Vagina (tissue), 2 donors: ENCODE measurements around the gene TRUB1. TPM values are rescaled to one million over a fixed set of nuclear protein-coding genes. Genes with fewer than 3 reads are reported as not detected.

ENCODE experiments used
- DNase-seq, 2 donors: peaks; one replicate each; pipeline ENCODE4 v3.0.0-alpha.2; 2017; ENCODE audit errors: extremely low spot score in 2 of 2
- H3K27ac ChIP-seq: fragments of 200-600 bp; sonication (generic); one replicate; pipeline ENCODE4 v1.5.1; 2019
- H3K27me3 ChIP-seq: fragments of 200-600 bp; sonication (generic); one replicate; pipeline ENCODE4 v1.5.1; 2019
- H3K36me3 ChIP-seq, 2 donors: fragments of 200-600 bp; sonication (generic); one replicate each; pipeline ENCODE4 v1.5.1; 2017 to 2019
- H3K4me1 ChIP-seq: fragments of 200-600 bp; sonication (generic); one replicate; pipeline ENCODE4 v1.5.1; 2019
- H3K4me3 ChIP-seq, 2 donors: fragments of 200-600 bp; sonication (generic); 1 replicate in 1 of 2; 2 replicates in 1 of 2; pipeline ENCODE4 v1.5.1; 2016 to 2019
- H3K9me3 ChIP-seq: fragments of 200-600 bp; sonication (generic); one replicate; pipeline ENCODE4 v1.5.1; 2019
- POLR2A ChIP-seq, 2 donors: fragments of 450-650 bp; IDR thresholded peaks; one replicate each; pipeline ENCODE4 v1.6.1; 2017; ENCODE audit warnings: antibody characterized with exemption in 2 of 2, mild to moderate bottlenecking in 2 of 2, moderate library complexity in 2 of 2
- POLR2AphosphoS5 ChIP-seq, 2 donors: sonication (generic); formaldehyde crosslinking; IDR thresholded peaks; one replicate each; pipeline ENCODE4 v1.9.0; 2017; ENCODE audit warnings: antibody characterized with exemption in 2 of 2, mild to moderate bottlenecking in 2 of 2, low read depth in 1 of 2; ENCODE audit not compliant: insufficient read depth in 1 of 2
- intact Hi-C: fragments of 100-400 bp; cut with DNase I; formaldehyde crosslinking; loops from one replicate; pipeline ENCODE4 v1.15.1; 2023
- total RNA-seq: library from RNA; depleted of rRNA; stranded (reverse); fragments of >200 nt; gene quantifications from one replicate; pipeline ENCODE4 v1.2.3, GENCODE V29; 2016
- TF ChIP-seq, protein P1 (sequence below), 3 experiments: fragments of 450-650 bp in 2 of 3; fragments of 200-600 bp in 1 of 3; sonication (generic) in 1 of 3; IDR thresholded peaks; one replicate each; pipeline ENCODE4 v1.5.1; 2017 to 2019; ENCODE audit warnings: antibody characterized with exemption in 3 of 3, mild to moderate bottlenecking in 2 of 3, moderate library complexity in 2 of 3

The TRUB1 gene
- total RNA-seq, 1 donor from 2014 or later, result 30.2 TPM

DNA sequence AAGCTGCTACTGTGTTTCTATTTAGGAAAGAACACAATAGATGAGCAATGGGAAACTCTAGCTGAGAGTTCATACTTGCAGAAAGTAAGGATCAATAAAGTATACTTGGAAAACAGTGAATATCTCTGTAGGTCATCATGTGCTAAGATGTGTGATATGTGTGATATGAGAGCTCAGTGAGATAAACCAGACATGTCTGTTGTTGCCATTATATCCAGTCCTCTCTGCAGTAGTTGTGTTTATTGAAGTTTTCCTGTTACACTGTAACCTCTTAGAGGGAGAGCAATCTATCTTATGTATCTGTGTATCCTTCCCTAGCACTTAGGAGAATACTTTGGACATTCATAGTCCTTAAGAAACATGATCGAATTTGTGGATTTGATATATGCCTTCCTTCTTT, 19.1 kb downstream of the TRUB1 start:
- Histone ChIP-seq H3K4me3 (no peak overlapping the region), H3K36me3 (no peaks in the 10 kb centered on the region), H3K9me3 (no peaks in the 10 kb centered on the region), H3K27me3 (no peaks in the 10 kb centered on the region), H3K4me1 (no peaks in the 10 kb centered on the region), H3K27ac (no peak overlapping the region)
- DNase-seq, result no peak
- TF ChIP-seq POLR2A (IDR thresholded peaks at IDR 0.05) (no peak), POLR2AphosphoS5 (IDR thresholded peaks at IDR 0.05; ENCODE audit: insufficient read depth in 1 of 2, low read depth in 1 of 2) (no peak)
- TF ChIP-seq, protein P1, sequence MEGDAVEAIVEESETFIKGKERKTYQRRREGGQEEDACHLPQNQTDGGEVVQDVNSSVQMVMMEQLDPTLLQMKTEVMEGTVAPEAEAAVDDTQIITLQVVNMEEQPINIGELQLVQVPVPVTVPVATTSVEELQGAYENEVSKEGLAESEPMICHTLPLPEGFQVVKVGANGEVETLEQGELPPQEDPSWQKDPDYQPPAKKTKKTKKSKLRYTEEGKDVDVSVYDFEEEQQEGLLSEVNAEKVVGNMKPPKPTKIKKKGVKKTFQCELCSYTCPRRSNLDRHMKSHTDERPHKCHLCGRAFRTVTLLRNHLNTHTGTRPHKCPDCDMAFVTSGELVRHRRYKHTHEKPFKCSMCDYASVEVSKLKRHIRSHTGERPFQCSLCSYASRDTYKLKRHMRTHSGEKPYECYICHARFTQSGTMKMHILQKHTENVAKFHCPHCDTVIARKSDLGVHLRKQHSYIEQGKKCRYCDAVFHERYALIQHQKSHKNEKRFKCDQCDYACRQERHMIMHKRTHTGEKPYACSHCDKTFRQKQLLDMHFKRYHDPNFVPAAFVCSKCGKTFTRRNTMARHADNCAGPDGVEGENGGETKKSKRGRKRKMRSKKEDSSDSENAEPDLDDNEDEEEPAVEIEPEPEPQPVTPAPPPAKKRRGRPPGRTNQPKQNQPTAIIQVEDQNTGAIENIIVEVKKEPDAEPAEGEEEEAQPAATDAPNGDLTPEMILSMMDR (IDR thresholded peaks at IDR 0.05), result no peak
- intact Hi-C loops, result no loop called here

DNA sequence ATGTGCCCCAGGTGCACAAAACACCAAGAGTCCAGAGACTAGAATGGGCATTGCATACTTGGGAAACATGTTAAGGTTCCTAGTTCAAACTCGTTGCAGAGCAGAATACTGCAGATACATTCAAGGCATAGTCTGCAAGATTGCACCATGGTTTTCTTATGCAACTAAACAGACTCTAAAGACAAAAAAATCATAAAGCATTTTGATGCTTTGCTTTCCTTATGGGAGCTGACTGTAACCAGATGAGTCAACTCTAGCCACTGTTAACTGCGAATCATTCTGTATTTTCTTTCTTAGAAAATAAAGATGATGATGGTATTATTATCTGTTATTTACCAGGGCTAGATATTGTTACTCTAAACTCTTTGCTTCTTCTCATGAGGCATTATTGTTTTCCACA, 19.7 kb downstream of the TRUB1 start:
- intact Hi-C loops, result no loop called here
- Histone ChIP-seq H3K36me3 (no peaks in the 10 kb centered on the region), H3K27me3 (no peaks in the 10 kb centered on the region), H3K9me3 (no peaks in the 10 kb centered on the region), H3K27ac (no peak overlapping the region), H3K4me3 (no peak overlapping the region), H3K4me1 (no peaks in the 10 kb centered on the region)
- TF ChIP-seq, protein P1 (IDR thresholded peaks at IDR 0.05), result no peak
- TF ChIP-seq POLR2A (IDR thresholded peaks at IDR 0.05) (no peak), POLR2AphosphoS5 (IDR thresholded peaks at IDR 0.05; ENCODE audit: insufficient read depth in 1 of 2, low read depth in 1 of 2) (no peak)
- DNase-seq, result no peak

DNA sequence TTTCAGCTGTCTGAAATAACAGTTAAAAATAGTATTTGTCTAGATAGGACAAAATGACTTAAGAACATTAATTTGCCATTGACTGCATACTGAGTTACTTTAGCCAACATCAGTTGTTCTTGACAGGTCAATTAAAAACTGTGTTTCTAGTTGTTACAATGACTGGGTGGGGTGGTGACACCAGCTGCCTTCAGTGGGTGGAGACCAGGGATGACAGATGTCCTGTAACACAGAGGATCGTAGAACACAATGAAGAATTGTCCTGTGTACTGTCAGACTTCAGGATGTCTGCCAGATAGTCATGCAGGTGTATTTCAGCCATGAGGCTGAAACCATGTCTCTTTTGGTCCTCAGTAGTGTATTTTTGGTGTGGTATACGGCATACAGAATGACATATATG, 24.4 kb downstream of the TRUB1 start:
- no peak overlapping the region for H3K4me3 ChIP-seq
- H3K4me1 ChIP-seq, result peaks cover 6% of the 10 kb centered on the region
- DNase-seq, result no peak
- H3K36me3 ChIP-seq, result no peaks in the 10 kb centered on the region
- no peaks in the 10 kb centered on the region for H3K9me3 ChIP-seq
- no peak overlapping the region for H3K27ac ChIP-seq
- TF ChIP-seq, protein P1 (IDR thresholded peaks at IDR 0.05), result no peak
- no peak for TF ChIP-seq POLR2AphosphoS5 (IDR thresholded peaks at IDR 0.05; ENCODE audit: insufficient read depth in 1 of 2, low read depth in 1 of 2)
- no peak for TF ChIP-seq POLR2A (IDR thresholded peaks at IDR 0.05)
- H3K27me3 ChIP-seq, result no peaks in the 10 kb centered on the region
- intact Hi-C loops, result no loop called here

DNA sequence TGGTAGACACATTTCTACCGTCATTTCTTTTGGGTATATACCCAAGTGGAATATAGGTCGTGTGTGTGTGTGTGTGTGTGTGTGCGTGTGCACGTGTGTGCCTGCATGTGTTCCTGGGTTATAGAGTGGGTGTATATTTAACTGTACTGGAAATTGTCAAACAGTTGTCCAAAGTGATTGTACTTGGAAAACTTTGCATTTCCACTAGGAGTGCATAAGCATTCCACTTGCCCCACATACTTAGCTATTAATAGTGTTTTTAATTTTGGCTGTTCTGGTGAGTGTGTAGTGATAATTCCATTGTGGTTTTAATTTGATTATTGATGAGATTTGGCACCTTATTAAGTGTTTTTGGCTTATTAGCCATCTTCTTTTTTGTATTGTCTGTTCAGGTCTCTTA, 25.9 kb downstream of the TRUB1 start:
- Histone ChIP-seq H3K27me3 (no peaks in the 10 kb centered on the region), H3K36me3 (no peaks in the 10 kb centered on the region), H3K9me3 (no peaks in the 10 kb centered on the region), H3K4me1 (peaks cover 6% of the 10 kb centered on the region), H3K4me3 (no peak overlapping the region), H3K27ac (no peak overlapping the region)
- intact Hi-C loops, result no loop called here
- DNase-seq, result no peak
- TF ChIP-seq, protein P1 (IDR thresholded peaks at IDR 0.05), result no peak
- no peak for TF ChIP-seq POLR2AphosphoS5 (IDR thresholded peaks at IDR 0.05; ENCODE audit: insufficient read depth in 1 of 2, low read depth in 1 of 2)

DNA sequence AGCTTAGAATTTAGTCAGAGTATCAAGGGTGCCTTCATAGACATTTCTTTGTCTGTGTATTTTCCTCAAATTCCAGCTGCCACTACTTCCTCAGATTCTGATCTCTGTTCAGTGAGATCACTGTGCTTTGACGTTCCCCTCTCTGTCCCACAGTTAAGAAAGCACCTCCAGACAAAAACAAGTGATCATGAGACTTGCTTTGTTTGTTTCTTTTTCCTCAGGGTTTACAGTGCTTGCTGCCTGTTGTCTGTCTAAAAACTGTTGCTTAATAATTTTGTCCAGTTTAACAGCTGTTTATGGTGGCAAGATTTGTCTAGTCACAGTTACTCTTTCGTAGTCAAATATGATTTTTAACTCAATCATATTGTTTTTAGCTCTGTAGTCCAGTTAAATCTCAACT, 29.1 kb downstream of the TRUB1 start:
- no peak for DNase-seq
- Histone ChIP-seq H3K9me3 (no peaks in the 10 kb centered on the region), H3K36me3 (no peaks in the 10 kb centered on the region), H3K27ac (no peak overlapping the region), H3K4me1 (peaks cover 6% of the 10 kb centered on the region), H3K27me3 (no peaks in the 10 kb centered on the region), H3K4me3 (no peak overlapping the region)
- TF ChIP-seq POLR2AphosphoS5 (IDR thresholded peaks at IDR 0.05; ENCODE audit: insufficient read depth in 1 of 2, low read depth in 1 of 2), result no peak
- TF ChIP-seq POLR2A (IDR thresholded peaks at IDR 0.05), result no peak
- TF ChIP-seq, protein P1 (IDR thresholded peaks at IDR 0.05), result no peak
- intact Hi-C loops, result no loop called here
